Anterior cingulate cortex (tissue), 58 donors: ENCODE measurements around the gene PLPP7.
A peak's percentile ranks its signal among the peaks of the same experiment; 100 is the strongest.
"Not testable (repeated sequence)": the region's sequence is repeated elsewhere in the genome, so short reads cannot be mapped to it uniquely, and the experiment has no call there.

Experiments
- DNase-seq, 58 donors: peaks; one replicate each; lab custom pipeline; 2025; lab: John Stamatoyannopoulos, UW

PLPP7 gene

DNA sequence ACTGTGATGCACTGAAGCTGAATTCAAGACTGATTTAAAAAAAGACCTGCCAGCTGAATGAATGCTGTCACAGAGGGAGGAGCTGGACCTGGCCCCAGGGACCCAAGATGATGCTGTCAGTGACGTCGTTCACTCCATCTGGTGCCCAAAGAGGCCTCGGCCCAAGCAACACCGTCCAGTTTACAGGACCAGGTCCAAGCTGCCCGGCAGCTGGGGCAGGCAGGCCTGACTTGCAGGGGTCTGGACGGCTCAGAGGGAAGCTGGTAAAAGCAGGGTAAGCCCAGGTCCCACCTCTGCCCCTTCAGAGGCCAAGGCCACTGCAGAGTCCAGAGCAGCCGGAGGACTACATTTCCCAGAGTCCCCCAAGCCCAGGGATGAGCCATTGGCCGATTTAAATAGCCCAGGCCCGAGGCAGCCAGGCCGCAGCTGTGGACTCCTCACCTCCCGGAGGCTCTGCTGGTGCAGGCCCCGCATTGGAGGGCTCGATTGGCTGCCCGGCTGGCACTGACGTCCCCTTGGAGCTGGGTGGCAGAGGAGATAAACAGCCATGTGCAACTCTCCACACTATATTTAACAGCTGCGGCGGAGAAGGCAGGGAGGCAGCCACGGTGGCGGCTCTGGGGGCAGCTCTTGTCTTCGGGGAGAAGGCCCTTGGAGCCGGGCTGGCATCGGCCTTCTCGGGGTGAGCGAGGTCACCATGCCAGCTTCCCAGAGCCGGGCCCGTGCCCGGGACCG is at the start of gene PLPP7:
PLPP7 (plus strand) TSS at position 423 of the 735 bp plus-strand sequence; CDS start at position 698, 275 bp downstream.
- DNase-seq = peak; percentile 34 to 97 (median 82)

GRCh38 chr9:131240047-131240921 is 49.2 kb upstream of the PLPP7 start:
- no peak for DNase-seq

DNA sequence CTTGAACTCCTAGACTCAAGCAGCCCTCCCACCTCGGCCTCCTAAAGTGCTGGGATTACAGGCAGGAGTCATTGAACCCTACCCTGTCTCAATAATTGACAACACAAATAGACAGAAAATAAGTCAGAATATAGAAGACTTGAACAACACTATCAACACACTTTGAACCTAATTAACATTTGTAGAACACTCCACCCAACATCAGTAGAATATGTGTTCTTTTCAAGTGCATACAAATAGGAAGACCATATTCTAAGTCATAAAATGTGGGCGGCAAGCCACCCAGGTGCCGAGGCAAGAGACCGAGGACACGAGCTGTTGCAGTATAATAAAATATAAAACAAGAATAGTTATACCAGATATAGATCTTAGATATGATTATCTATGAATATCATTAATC is 45.2 kb upstream of the PLPP7 start:
- not testable (repeated sequence) for DNase-seq

DNA sequence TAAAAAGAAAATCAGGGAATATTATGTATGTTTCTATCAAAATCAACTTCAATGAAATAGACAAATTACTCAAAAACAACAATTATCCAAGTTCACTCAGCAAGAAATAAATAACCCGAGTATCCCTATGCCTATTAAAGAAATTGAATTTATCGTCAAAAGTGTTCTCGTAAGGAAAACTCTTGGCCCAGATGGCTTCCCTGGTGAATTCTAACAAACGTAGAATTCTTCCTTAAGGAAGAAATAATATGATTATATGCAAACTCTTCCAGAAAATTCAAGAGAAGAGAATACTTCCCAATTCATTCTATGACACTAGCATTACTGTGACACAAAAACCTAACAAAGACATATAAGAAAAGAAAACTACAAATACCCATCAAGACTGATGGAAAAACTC is 42.9 kb upstream of the PLPP7 start:
- no peak for DNase-seq

GRCh38 chr9:131252120-131252519 is 37.4 kb upstream of the PLPP7 start:
- no peak for DNase-seq

- DNase-seq = peak in 26 of 58 donors; percentile 17 to 76 (median 41)
Measured at GRCh38 chr9:131253891-131254491, 35.5 kb upstream of the PLPP7 start.

GRCh38 chr9:131254626-131255025 is 34.9 kb upstream of the PLPP7 start:
- DNase-seq = no peak

DNA sequence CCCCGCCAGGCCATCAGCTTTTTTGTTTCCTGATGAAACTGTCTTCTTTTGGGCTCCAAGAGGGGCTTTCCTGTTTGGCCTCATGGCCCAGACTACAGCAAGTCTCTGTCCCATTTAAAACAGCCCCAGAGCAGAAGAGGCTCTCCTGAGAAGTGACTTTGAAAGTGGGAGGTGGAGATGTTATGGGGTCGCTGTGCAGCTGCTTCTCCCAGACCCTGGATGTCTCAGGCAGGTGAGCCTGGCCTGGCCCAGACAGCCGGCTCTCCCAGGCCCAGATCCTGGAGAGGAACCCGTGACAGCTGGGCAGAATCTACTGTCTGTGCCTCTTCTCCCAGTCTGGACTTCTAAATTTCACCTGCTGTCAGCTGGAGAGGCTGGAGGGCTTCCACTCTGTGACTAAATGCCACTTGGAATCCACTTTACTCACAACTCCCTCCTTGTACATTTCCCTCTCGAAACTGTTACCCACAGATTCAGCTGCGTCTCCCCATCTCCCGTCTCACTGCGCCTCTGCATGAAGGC is 33.8 kb upstream of the PLPP7 start:
- DNase-seq = peak in 3 of 58 donors; percentile 68 to 70 (median 69)

- DNase-seq = no peak
Measured at GRCh38 chr9:131257266-131258025, 32.1 kb upstream of the PLPP7 start.

DNA sequence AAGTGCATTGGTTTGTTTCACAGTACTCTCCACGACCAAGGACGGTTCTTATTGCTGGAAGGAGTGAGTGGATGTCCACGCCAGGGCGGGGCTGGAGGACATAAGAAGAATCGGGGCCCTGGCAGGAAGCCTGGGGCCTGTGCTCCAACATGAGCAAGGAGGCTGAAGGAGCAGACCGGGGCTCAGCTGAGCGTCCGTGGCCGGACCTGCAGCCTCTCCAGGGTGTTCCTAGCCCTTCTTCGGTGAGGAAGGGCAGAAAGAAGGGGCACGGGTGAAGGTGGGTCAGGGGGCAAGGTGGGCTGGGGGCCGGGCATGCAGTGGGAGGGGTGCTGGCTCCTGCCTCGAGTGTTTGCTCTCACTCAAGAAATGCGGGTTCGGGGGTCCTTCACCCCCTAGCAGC is 31.3 kb upstream of the PLPP7 start:
- no peak for DNase-seq

GRCh38 chr9:131258698-131259431 is 30.7 kb upstream of the PLPP7 start:
- no peak for DNase-seq

DNA sequence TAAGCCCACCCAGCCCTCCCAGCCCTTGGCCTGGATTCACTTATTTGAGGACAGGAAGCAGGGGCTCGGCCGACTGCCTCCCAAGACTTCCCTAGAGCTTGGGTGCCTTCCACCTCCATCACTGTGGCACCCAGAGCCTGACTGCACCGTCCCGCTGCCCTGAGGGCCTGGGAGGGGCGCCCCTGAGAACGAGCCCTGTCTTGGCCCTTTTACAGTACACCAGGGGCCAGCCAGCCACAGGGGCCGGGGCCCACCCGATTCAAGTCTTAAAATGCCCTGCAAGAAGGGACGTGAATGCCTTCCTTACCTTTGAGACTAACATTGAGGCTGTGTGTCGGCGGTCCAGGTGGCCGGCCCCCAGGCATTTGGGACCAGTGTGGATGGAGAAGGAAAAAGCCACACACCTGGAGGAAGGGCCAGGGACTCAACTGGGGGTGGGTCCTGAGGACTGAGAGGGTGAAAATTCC is 30.1 kb upstream of the PLPP7 start:
- DNase-seq = no peak

- no peak for DNase-seq
Measured at GRCh38 chr9:131259916-131260597, 29.5 kb upstream of the PLPP7 start.

- DNase-seq = no peak
Measured at GRCh38 chr9:131260751-131261452, 28.6 kb upstream of the PLPP7 start.

DNA sequence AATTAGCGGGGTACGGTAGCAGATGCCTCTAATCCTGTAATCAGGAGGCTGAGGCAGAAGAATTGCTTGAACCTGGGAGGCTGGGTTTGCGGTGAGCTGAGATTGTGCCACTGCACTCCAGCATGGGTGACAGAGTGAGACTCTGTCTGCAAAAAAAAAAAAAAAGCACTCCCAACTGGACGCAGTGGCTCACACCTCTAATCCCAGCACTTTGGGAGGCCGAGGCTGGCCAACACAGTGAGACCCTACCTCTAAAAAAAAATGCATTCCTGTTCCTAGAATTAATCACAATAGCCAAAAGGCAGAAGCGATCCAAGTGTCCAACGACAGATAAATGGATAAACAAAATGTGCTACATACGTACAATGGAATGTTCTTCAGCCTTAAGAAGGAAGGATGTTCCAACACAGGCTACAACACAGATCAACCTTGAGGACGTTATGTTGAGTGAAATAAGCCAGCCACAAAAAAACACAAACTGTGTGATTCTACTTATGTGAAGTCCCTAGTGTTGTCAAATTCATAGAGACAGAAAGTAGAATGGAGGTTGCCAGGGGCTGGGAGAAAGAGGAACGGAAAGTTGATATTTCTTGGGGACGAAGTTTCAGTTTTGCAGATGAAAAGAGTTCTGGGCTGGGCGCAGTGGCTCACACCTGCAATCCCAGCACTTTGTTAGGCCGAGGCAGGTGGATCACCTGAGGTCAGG is 27.0 kb upstream of the PLPP7 start:
- DNase-seq = no peak

- DNase-seq = not testable (repeated sequence)
Measured at GRCh38 chr9:131263033-131263343, 26.5 kb upstream of the PLPP7 start.

DNA sequence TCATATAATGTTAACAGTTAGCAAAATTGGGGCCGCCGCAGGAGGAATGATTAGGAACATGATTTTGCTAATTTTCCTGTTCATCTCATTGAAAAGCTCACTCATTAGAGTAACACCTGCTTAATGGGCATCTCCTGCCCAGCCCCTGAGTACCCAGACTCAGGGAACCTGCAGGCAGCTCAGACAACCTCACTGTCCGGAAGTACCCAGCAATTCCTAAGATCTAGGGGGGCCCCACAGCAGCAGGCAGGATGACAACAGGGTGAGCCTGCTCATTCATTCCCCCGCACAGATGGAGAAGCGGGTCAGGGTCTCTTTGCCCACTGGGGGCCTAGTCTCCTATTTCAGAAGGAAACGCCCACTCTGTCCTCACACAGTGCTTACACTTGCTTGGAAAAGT is 25.8 kb upstream of the PLPP7 start:
- DNase-seq = no peak

DNA sequence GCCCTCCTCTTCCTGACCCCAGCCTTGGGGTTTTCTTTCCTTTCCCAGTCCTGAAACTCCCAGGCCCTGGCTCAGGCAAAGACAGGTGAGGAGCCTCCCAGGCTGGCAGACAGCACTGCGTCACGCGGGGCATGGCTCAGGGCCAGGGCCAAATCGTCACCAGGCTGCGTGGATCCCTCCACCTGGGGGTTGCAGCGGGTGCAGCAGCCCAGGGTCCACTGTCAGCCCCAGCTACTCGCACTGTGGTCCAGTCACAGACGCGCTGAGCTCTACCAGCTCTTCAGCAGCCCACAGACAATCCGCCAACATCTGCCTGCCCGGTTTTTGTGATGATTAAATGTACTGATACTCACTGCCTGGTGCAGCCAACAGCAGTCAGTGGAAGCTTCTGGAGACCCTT is 25.3 kb upstream of the PLPP7 start:
- no peak for DNase-seq
